MM.1S (cell line): ENCODE results near the gene ATOH8.

Experiments
- CTCF ChIP-seq: fragments of 300-600 bp; sonication (generic); IDR thresholded peaks from 2 replicates; pipeline ENCODE4 v1.5.1; 2016; ENCODE audit warnings: antibody characterized with exemption, low read length, mixed read lengths
- EZH2phosphoT487 ChIP-seq: fragments of 300-600 bp; sonication (generic); IDR thresholded peaks from 2 replicates; pipeline ENCODE4 v1.6.1; 2018; ENCODE audit warnings: antibody characterized with exemption, low read length

- TF ChIP-seq CTCF (no peak), EZH2phosphoT487 (no peak)
Observed at GRCh38 chr2:85737481-85737880, 16.3 kb upstream of the ATOH8 start.
